ENCODE data around the gene DDIT4. TPM values are rescaled to one million over a fixed set of nuclear protein-coding genes. Genes with fewer than 3 reads are reported as not detected.
A peak's percentile ranks its signal among the peaks of the same experiment; 100 is the strongest.

Gene DDIT4
- total and polyA plus RNA-seq, 9 of the 15 experiments (the other 6 are each of a cell fraction or from before 2014, with no cell fraction given), result 8.2 to 675 (median 159) TPM

DNA sequence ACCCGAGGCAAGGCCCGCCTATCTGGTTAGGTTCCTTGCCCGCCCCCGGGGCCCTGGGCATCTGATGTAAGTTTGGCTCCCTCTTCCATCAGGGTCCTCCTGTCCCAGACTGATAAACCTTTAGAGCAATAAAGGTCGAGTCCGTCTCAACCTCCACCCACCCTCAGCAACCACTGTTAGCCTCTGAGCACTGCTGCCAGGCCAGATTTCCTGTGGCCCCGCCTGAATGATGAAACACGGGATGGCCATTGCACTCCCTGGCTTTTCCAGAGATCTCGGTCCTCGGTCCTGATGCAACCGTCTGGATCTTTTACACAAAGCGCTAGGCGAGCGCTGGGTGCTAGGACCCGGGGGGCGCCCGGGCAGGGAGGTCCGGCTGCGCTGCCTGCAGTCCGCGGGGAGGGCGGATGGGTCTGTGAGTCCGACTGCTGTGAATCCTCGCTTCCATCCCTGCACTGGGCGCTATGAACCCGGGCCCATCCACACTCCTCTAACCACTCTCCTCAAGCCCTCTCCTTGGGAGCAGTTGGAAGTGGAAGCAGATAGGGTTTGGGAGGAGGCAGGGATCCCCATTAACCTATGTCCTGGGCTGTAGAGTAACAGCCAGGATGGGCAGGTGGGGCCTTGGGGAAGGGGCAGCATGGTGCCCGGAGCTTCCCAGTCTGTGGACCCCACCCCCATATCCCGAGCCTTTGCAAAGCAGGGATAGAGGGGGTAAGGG is 875 bp upstream of the DDIT4 start (continued):
- TF ChIP-seq, protein P1, sequence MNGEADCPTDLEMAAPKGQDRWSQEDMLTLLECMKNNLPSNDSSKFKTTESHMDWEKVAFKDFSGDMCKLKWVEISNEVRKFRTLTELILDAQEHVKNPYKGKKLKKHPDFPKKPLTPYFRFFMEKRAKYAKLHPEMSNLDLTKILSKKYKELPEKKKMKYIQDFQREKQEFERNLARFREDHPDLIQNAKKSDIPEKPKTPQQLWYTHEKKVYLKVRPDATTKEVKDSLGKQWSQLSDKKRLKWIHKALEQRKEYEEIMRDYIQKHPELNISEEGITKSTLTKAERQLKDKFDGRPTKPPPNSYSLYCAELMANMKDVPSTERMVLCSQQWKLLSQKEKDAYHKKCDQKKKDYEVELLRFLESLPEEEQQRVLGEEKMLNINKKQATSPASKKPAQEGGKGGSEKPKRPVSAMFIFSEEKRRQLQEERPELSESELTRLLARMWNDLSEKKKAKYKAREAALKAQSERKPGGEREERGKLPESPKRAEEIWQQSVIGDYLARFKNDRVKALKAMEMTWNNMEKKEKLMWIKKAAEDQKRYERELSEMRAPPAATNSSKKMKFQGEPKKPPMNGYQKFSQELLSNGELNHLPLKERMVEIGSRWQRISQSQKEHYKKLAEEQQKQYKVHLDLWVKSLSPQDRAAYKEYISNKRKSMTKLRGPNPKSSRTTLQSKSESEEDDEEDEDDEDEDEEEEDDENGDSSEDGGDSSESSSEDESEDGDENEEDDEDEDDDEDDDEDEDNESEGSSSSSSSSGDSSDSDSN (IDR thresholded peaks at IDR 0.05; ENCODE audit: borderline replicate concordance in 1 of 2, low read depth in 2 of 2, low read length in 2 of 2), result peak; percentile 92 to 98; a peak in 3 of 4 replicates
- TF ChIP-seq THRAP3 (IDR thresholded peaks at IDR 0.05; ENCODE audit: borderline replicate concordance) (no peak), EWSR1 (IDR thresholded peaks at IDR 0.05; ENCODE audit: borderline replicate concordance, low read depth, partially characterized antibody) (no peak), XRCC3 (IDR thresholded peaks at IDR 0.05) (no peak), ZNF3 (CRISPR knock-in tag; IDR thresholded peaks at IDR 0.05) (no peak), ZNF398 (CRISPR knock-in tag; IDR thresholded peaks at IDR 0.05) (no peak), ZNF12 (CRISPR knock-in tag; IDR thresholded peaks at IDR 0.05) (0 out of 2 replicates have a peak, but pooled peaks have one; percentile 54), USF2 (CRISPR knock-in tag; IDR thresholded peaks at IDR 0.05) (no peak), FOXK1 (CRISPR knock-in tag; IDR thresholded peaks at IDR 0.05; ENCODE audit: borderline replicate concordance) (no peak), SIX5 (IDR thresholded peaks at IDR 0.05; ENCODE audit: borderline replicate concordance in 1 of 2, insufficient read depth in 1 of 2, low read depth in 1 of 2, low read length in 2 of 2) (no peak), ZNF76 (CRISPR knock-in tag; IDR thresholded peaks at IDR 0.05; ENCODE audit: borderline replicate concordance) (0 out of 2 replicates have a peak, but pooled peaks have one; percentile 6), RBM39 (optimal IDR thresholded peaks at IDR 0.05; ENCODE audit: low read depth, low read length) (no peak), FOXK2 (conservative IDR thresholded peaks at IDR 0.05 in 1 of 2, IDR thresholded peaks at IDR 0.05 in 1 of 2; ENCODE audit: low read depth in 2 of 2) (no peak)
- TF ChIP-seq, protein P2, sequence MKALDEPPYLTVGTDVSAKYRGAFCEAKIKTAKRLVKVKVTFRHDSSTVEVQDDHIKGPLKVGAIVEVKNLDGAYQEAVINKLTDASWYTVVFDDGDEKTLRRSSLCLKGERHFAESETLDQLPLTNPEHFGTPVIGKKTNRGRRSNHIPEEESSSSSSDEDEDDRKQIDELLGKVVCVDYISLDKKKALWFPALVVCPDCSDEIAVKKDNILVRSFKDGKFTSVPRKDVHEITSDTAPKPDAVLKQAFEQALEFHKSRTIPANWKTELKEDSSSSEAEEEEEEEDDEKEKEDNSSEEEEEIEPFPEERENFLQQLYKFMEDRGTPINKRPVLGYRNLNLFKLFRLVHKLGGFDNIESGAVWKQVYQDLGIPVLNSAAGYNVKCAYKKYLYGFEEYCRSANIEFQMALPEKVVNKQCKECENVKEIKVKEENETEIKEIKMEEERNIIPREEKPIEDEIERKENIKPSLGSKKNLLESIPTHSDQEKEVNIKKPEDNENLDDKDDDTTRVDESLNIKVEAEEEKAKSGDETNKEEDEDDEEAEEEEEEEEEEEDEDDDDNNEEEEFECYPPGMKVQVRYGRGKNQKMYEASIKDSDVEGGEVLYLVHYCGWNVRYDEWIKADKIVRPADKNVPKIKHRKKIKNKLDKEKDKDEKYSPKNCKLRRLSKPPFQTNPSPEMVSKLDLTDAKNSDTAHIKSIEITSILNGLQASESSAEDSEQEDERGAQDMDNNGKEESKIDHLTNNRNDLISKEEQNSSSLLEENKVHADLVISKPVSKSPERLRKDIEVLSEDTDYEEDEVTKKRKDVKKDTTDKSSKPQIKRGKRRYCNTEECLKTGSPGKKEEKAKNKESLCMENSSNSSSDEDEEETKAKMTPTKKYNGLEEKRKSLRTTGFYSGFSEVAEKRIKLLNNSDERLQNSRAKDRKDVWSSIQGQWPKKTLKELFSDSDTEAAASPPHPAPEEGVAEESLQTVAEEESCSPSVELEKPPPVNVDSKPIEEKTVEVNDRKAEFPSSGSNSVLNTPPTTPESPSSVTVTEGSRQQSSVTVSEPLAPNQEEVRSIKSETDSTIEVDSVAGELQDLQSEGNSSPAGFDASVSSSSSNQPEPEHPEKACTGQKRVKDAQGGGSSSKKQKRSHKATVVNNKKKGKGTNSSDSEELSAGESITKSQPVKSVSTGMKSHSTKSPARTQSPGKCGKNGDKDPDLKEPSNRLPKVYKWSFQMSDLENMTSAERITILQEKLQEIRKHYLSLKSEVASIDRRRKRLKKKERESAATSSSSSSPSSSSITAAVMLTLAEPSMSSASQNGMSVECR (CRISPR knock-in tag; IDR thresholded peaks at IDR 0.05), result peak; percentile 91; the same call in 1 of the 2 replicates
